Testis (tissue), 3 donors: ENCODE measurements around the gene UFC1. TPM values are rescaled to one million over a fixed set of nuclear protein-coding genes. Genes with fewer than 3 reads are reported as not detected.

Experiments
- DNase-seq: peaks from one replicate; pipeline ENCODE4 v3.0.0-alpha.2; 2019
- H3K27ac ChIP-seq, 2 donors: fragments of 200-600 bp; sonication (generic); one replicate each; pipeline ENCODE4 v1.5.1; 2019
- H3K27me3 ChIP-seq: fragments of 200-600 bp; sonication (generic); one replicate; pipeline ENCODE4 v1.5.1; 2019
- H3K36me3 ChIP-seq: fragments of 200-600 bp; sonication (generic); one replicate; pipeline ENCODE4 v1.5.1; 2017; ENCODE audit warnings: low read depth; ENCODE audit errors: missing control alignments
- H3K4me1 ChIP-seq: fragments of 200-600 bp; sonication (generic); one replicate; pipeline ENCODE4 v1.5.1; 2019
- H3K4me3 ChIP-seq, 2 donors: fragments of 200-600 bp; sonication (generic); one replicate each; pipeline ENCODE4 v1.5.1; 2017 to 2019
- H3K9me3 ChIP-seq: fragments of 200-600 bp; sonication (generic); one replicate; pipeline ENCODE4 v1.5.1; 2017
- POLR2A ChIP-seq: fragments of 450-650 bp; IDR thresholded peaks from one replicate; pipeline ENCODE4 v1.6.1; 2017; ENCODE audit warnings: antibody characterized with exemption, mild to moderate bottlenecking, moderate library complexity
- WGBS, 2 donors: methylation state at CpG; one replicate each; pipeline ENCODE4 v1.1.5; 2018; 5-methylcytosine and 5-hydroxymethylcytosine counted together
- intact Hi-C: fragments of 100-400 bp; cut with DNase I; formaldehyde crosslinking; loops from one replicate; pipeline ENCODE4 v1.15.1; 2023; ENCODE audit warnings: low total_unique reads
- polyA plus RNA-seq: library from polyadenylated mRNA; stranded (reverse); fragments of 350-450 nt; fragmentation: Illumina TruSeq; extraction: RNeasy Lipid Tissue Mini Kit (QIAGEN cat#74804); gene quantifications from one replicate; pipeline ENCODE4 v1.2.3, GENCODE V29; 2014; ENCODE audit warnings: low read depth, low replicate concordance; ENCODE audit not compliant: insufficient read depth
- total RNA-seq, 2 donors: library from RNA; depleted of rRNA; stranded (reverse); fragments of >200 nt; gene quantifications; one replicate each; pipeline ENCODE4 v1.2.3, GENCODE V29; 2016
- TF ChIP-seq, protein P1 (sequence below), 3 experiments: fragments of 450-650 bp in 2 of 3; fragments of 200-600 bp in 1 of 3; sonication (generic) in 1 of 3; IDR thresholded peaks; one replicate each; pipeline ENCODE4 v1.5.1; 2016 to 2019; ENCODE audit warnings: antibody characterized with exemption in 3 of 3, mild to moderate bottlenecking in 2 of 3, moderate library complexity in 1 of 3

Gene UFC1
- total and polyA plus RNA-seq, 3 donors from 2014 or later = 36.9 to 129 (median 68.3) TPM

DNA sequence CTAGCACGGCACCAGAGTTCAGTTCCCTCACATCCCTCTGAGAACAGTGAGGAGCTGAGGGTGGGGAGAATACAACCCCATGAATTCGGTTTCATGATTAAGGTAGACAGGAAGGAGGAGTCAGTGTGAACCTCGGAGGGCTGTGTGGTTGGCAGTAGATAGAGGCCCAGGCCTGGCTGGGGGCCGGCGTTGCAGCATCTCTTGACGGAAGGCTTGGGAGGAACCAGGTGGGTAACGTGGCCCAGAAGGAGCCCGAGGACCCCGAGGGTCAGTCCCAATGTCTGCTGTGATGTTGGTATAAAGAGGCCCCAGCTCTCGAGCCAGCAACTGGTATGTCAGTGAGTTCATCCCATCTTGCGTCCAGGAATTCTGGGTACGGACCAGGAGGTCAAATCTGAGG is 17.9 kb downstream of the UFC1 start:
- Histone ChIP-seq H3K4me1 (peaks cover 22% of the 10 kb centered on the region), H3K27ac (no peak overlapping the region), H3K4me3 (no peak overlapping the region), H3K27me3 (no peaks in the 10 kb centered on the region), H3K9me3 (no peaks in the 10 kb centered on the region), H3K36me3 (no peaks in the 10 kb centered on the region)
- 79 to 80% methylated on average over 7 to 12 of the region's 12 CpGs for WGBS, 2 donors
- TF ChIP-seq, protein P1, sequence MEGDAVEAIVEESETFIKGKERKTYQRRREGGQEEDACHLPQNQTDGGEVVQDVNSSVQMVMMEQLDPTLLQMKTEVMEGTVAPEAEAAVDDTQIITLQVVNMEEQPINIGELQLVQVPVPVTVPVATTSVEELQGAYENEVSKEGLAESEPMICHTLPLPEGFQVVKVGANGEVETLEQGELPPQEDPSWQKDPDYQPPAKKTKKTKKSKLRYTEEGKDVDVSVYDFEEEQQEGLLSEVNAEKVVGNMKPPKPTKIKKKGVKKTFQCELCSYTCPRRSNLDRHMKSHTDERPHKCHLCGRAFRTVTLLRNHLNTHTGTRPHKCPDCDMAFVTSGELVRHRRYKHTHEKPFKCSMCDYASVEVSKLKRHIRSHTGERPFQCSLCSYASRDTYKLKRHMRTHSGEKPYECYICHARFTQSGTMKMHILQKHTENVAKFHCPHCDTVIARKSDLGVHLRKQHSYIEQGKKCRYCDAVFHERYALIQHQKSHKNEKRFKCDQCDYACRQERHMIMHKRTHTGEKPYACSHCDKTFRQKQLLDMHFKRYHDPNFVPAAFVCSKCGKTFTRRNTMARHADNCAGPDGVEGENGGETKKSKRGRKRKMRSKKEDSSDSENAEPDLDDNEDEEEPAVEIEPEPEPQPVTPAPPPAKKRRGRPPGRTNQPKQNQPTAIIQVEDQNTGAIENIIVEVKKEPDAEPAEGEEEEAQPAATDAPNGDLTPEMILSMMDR (IDR thresholded peaks at IDR 0.05) = no peak
- TF ChIP-seq POLR2A = no peak
- intact Hi-C loops = no loop called here
- DNase-seq = no peak

DNA sequence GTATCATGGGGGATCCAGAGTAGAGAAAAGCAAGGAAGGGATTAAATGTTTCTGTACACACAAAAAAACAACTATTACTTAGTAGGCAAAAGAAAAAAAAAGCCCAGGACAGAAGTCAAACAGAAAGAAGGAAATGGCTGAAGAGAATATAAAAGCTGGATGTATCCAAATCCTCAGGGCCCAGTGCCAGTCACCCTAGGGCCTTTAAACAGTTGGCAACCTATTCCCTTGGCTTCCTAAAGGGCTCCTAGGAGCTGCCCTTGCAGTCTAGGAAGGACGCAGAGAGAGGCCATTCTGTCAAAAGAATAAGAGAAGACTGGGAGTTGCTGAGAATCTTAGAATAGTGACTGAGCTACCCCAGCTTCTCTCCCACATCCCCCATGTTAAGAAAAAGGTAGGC is 18.6 kb downstream of the UFC1 start:
- H3K27me3 ChIP-seq = no peaks in the 10 kb centered on the region
- no peaks in the 10 kb centered on the region for H3K36me3 ChIP-seq
- no peak overlapping the region for H3K27ac ChIP-seq
- no peak for DNase-seq
- intact Hi-C loops = no loop called here
- 65 to 88% methylated on average over 1 of the region's 1 CpG for WGBS, 2 donors
- peaks cover 19% of the 10 kb centered on the region for H3K4me1 ChIP-seq
- TF ChIP-seq POLR2A = no peak
- TF ChIP-seq, protein P1 (IDR thresholded peaks at IDR 0.05) = no peak
- no peak overlapping the region for H3K4me3 ChIP-seq
- H3K9me3 ChIP-seq = no peaks in the 10 kb centered on the region

DNA sequence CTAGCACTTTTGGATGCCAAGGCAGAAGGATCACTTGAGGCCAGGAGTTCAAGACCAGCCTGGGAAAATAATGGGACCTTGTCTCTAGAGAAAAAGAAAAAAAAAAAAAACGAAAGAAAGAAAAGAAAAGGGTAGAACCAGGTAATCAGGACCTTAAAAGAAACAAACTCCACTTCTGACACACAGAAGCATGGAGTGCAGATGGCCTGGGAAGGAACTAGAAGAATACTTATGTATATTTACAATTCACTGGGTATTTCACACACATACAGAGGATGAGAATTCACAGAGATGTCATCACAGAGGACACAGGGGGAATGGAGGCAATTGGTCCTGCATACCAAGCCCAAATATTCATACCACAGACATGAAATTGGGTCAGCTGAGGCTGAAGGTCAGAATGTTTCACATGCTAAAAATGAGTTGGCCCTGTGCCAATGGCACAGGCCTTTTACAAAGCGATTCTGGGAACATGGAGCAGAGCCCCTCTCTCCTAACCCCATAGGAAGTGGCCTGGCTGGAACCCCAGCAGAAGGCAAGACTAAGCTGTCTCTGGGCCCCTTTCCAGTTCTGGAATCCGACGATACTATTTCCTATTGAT is 19.1 kb downstream of the UFC1 start:
- no peaks in the 10 kb centered on the region for H3K36me3 ChIP-seq
- H3K27ac ChIP-seq = no peak overlapping the region
- WGBS, 2 donors = 51 to 53% methylated on average over 4 of the region's 4 CpGs
- TF ChIP-seq POLR2A = no peak
- TF ChIP-seq, protein P1 (IDR thresholded peaks at IDR 0.05) = no peak
- no peak for DNase-seq
- intact Hi-C loops = no loop called here
- no peak overlapping the region for H3K4me3 ChIP-seq
- peaks cover 19% of the 10 kb centered on the region for H3K4me1 ChIP-seq
- H3K27me3 ChIP-seq = no peaks in the 10 kb centered on the region
- no peaks in the 10 kb centered on the region for H3K9me3 ChIP-seq

DNA sequence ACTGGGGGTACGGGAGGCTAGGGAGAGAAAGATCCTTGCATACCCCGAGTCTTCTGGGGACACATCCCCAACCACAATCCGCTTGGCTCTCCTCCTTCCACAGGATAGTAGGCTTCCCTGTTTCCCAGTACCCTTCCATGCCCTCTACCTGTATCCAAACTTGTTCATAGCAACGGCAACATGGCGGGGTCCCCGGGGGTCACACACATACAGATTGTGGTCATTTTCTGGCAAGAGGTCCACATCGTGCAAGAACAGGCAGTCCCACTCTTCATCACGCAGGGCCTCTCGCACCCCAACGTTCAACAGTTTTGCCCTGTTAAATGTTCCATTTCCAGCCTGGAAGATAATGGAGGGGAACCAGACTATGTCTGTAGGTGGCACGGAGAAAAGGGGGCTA is 19.9 kb downstream of the UFC1 start:
- TF ChIP-seq, protein P1 (IDR thresholded peaks at IDR 0.05) = no peak
- TF ChIP-seq POLR2A = no peak
- DNase-seq = no peak
- H3K36me3 ChIP-seq = no peaks in the 10 kb centered on the region

DNA sequence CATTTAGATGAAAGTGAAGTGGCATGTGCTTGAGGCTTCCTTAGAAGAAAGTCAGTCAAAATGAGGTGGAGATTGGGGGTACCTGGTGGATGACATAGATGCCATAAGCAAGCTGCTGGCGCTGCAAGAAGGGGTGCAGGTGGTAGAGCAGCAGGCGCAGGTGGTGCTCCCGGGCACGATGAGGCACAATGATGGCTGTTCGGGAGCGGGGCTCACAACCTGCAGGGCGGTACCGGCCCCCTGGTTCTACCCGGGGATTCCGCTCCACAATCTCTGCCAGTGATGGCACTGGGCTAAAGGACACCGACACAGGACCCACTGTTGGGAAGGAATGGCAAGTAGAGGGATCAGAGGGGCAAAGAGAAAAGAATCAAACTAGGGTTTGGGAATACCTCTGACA is 21.1 kb downstream of the UFC1 start:
- intact Hi-C loops = no loop called here
- Histone ChIP-seq H3K4me1 (peaks cover 19% of the 10 kb centered on the region), H3K36me3 (no peaks in the 10 kb centered on the region), H3K27ac (no peak overlapping the region), H3K27me3 (no peaks in the 10 kb centered on the region), H3K4me3 (no peak overlapping the region), H3K9me3 (no peaks in the 10 kb centered on the region)
- no peak for DNase-seq
- WGBS, 2 donors = 92 to 95% methylated on average over 11 of the region's 11 CpGs
- no peak for TF ChIP-seq POLR2A
- TF ChIP-seq, protein P1 (IDR thresholded peaks at IDR 0.05) = no peak

More for the DNA sequence above, 19.9 kb downstream of the UFC1 start:
- 94 to 95% methylated on average over 11 of the region's 11 CpGs for WGBS, 2 donors
- H3K4me3 ChIP-seq = no peak overlapping the region
- H3K9me3 ChIP-seq = no peaks in the 10 kb centered on the region
- intact Hi-C loops = no loop called here
- H3K27ac ChIP-seq = no peak overlapping the region
- no peaks in the 10 kb centered on the region for H3K27me3 ChIP-seq
- peaks cover 19% of the 10 kb centered on the region for H3K4me1 ChIP-seq
